Vagina (tissue), 2 donors: Measurements from ENCODE around the gene CHPF2. TPM values are rescaled to one million over a fixed set of nuclear protein-coding genes. Genes with fewer than 3 reads are reported as not detected.

Experiments used
- DNase-seq, 2 donors: peaks; one replicate each; pipeline ENCODE4 v3.0.0-alpha.2; 2017; ENCODE audit errors: extremely low spot score in 2 of 2
- H3K27ac ChIP-seq: fragments of 200-600 bp; sonication (generic); one replicate; pipeline ENCODE4 v1.5.1; 2019
- H3K27me3 ChIP-seq: fragments of 200-600 bp; sonication (generic); one replicate; pipeline ENCODE4 v1.5.1; 2019
- H3K36me3 ChIP-seq, 2 donors: fragments of 200-600 bp; sonication (generic); one replicate each; pipeline ENCODE4 v1.5.1; 2017 to 2019
- H3K4me1 ChIP-seq: fragments of 200-600 bp; sonication (generic); one replicate; pipeline ENCODE4 v1.5.1; 2019
- H3K4me3 ChIP-seq, 2 donors: fragments of 200-600 bp; sonication (generic); 1 replicate in 1 of 2; 2 replicates in 1 of 2; pipeline ENCODE4 v1.5.1; 2016 to 2019
- H3K9me3 ChIP-seq: fragments of 200-600 bp; sonication (generic); one replicate; pipeline ENCODE4 v1.5.1; 2019
- POLR2A ChIP-seq, 2 donors: fragments of 450-650 bp; IDR thresholded peaks; one replicate each; pipeline ENCODE4 v1.6.1; 2017; ENCODE audit warnings: antibody characterized with exemption in 2 of 2, mild to moderate bottlenecking in 2 of 2, moderate library complexity in 2 of 2
- POLR2AphosphoS5 ChIP-seq, 2 donors: sonication (generic); formaldehyde crosslinking; IDR thresholded peaks; one replicate each; pipeline ENCODE4 v1.9.0; 2017; ENCODE audit warnings: antibody characterized with exemption in 2 of 2, mild to moderate bottlenecking in 2 of 2, low read depth in 1 of 2; ENCODE audit not compliant: insufficient read depth in 1 of 2
- intact Hi-C: fragments of 100-400 bp; cut with DNase I; formaldehyde crosslinking; loops from one replicate; pipeline ENCODE4 v1.15.1; 2023
- total RNA-seq: library from RNA; depleted of rRNA; stranded (reverse); fragments of >200 nt; gene quantifications from one replicate; pipeline ENCODE4 v1.2.3, GENCODE V29; 2016
- TF ChIP-seq, protein P1 (sequence below), 3 experiments: fragments of 450-650 bp in 2 of 3; fragments of 200-600 bp in 1 of 3; sonication (generic) in 1 of 3; IDR thresholded peaks; one replicate each; pipeline ENCODE4 v1.5.1; 2017 to 2019; ENCODE audit warnings: antibody characterized with exemption in 3 of 3, mild to moderate bottlenecking in 2 of 3, moderate library complexity in 2 of 3

Gene CHPF2
- total RNA-seq, 1 donor from 2014 or later: 28.0 TPM

DNA sequence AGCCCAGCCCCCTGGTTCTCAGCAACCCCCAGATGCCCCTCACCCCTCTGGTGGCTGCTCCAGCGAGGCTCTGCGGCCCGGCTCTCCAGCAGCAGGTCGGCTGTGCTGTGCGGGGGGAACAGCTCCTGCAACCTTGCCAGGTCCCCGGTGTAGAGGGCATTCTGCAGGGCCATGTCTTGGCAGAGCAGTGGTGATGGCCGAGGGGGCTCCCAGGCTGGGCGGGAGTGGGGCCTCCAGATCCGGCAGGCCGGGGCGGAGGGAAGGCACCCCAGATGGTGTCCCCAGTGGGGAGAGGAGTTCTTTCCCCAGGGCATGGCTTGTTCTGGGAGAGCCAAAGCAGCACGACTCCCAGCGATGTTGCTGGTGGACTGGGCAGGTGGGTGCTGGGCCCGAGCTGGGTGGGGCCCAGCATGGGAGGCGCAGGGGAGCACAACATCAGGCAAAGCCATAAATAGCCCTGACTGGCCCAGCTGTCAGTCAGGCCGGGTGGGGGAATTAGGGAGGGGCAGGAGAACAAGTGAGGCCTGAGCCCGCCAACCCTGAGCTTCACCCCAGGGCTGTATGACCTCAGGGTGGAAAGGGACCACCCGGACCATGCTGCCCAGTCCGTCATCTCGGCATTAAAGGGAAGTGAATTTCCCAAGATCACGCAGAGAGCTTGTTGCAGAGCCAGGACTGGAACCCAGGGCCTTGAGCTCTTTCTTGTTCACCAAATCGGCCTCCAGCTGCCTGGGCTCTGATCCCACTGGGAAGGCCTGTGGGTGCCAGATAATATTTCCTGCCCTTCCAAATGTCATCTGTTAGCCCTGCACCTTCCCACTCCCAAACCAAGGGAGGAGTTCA, 44.7 kb upstream of the CHPF2 start:
- DNase-seq: no peak
- Histone ChIP-seq H3K27me3 (no peaks in the 10 kb centered on the region), H3K9me3 (no peaks in the 10 kb centered on the region), H3K4me3 (no peak overlapping the region), H3K36me3 (no peaks in the 10 kb centered on the region), H3K4me1 (no peaks in the 10 kb centered on the region), H3K27ac (no peak overlapping the region)
- intact Hi-C loops: no loop called here
- TF ChIP-seq, protein P1, sequence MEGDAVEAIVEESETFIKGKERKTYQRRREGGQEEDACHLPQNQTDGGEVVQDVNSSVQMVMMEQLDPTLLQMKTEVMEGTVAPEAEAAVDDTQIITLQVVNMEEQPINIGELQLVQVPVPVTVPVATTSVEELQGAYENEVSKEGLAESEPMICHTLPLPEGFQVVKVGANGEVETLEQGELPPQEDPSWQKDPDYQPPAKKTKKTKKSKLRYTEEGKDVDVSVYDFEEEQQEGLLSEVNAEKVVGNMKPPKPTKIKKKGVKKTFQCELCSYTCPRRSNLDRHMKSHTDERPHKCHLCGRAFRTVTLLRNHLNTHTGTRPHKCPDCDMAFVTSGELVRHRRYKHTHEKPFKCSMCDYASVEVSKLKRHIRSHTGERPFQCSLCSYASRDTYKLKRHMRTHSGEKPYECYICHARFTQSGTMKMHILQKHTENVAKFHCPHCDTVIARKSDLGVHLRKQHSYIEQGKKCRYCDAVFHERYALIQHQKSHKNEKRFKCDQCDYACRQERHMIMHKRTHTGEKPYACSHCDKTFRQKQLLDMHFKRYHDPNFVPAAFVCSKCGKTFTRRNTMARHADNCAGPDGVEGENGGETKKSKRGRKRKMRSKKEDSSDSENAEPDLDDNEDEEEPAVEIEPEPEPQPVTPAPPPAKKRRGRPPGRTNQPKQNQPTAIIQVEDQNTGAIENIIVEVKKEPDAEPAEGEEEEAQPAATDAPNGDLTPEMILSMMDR (IDR thresholded peaks at IDR 0.05): no peak

DNA sequence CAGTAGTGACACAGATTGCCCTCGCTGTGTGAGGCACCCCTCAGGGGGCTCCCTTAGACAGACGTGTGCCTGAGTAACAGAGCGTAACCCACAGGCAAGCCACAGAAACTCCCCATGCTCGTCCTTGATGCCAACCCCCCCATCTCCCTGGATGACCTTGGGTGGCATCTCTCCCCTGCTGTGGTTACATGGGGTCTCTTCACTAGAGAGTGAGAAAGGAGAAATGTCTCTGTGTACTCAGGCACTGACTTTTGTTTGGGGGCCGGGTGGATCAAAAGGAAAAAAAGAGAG, 44.1 kb upstream of the CHPF2 start:
- no peaks in the 10 kb centered on the region for H3K27me3 ChIP-seq
- intact Hi-C loops: no loop called here
- TF ChIP-seq, protein P1 (IDR thresholded peaks at IDR 0.05): no peak
- TF ChIP-seq POLR2A (IDR thresholded peaks at IDR 0.05) (no peak), POLR2AphosphoS5 (IDR thresholded peaks at IDR 0.05; ENCODE audit: insufficient read depth in 1 of 2, low read depth in 1 of 2) (no peak)

DNA sequence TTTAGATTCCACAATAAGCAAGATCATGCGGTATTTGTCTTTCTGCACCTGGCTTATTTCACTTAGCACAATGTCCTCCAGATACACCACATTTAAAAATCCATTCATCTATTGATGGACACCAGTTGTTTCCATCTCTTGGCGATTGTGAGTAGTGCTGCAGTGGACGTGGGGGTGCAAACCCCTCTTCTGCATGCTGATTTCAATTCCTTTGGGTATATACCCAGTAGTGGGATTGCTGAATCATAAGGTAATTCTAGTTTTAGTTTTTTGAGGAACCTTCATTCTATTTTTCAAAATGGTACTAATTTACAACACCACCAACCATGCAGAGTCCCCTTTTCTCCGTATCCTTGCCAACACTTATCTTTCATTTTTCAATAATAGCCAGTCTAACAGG, 43.2 kb upstream of the CHPF2 start:
- H3K4me3 ChIP-seq: no peak overlapping the region
- no peak overlapping the region for H3K27ac ChIP-seq
- H3K27me3 ChIP-seq: no peaks in the 10 kb centered on the region
- intact Hi-C loops: no loop called here
- DNase-seq: no peak
- TF ChIP-seq, protein P1 (IDR thresholded peaks at IDR 0.05): no peak
- no peak for TF ChIP-seq POLR2A (IDR thresholded peaks at IDR 0.05)
- H3K36me3 ChIP-seq: no peaks in the 10 kb centered on the region
- H3K4me1 ChIP-seq: no peaks in the 10 kb centered on the region
- no peaks in the 10 kb centered on the region for H3K9me3 ChIP-seq

More for the DNA sequence above, 44.1 kb upstream of the CHPF2 start:
- Histone ChIP-seq H3K9me3 (no peaks in the 10 kb centered on the region), H3K4me1 (no peaks in the 10 kb centered on the region), H3K27ac (no peak overlapping the region), H3K4me3 (no peak overlapping the region), H3K36me3 (no peaks in the 10 kb centered on the region)
- no peak for DNase-seq

DNA sequence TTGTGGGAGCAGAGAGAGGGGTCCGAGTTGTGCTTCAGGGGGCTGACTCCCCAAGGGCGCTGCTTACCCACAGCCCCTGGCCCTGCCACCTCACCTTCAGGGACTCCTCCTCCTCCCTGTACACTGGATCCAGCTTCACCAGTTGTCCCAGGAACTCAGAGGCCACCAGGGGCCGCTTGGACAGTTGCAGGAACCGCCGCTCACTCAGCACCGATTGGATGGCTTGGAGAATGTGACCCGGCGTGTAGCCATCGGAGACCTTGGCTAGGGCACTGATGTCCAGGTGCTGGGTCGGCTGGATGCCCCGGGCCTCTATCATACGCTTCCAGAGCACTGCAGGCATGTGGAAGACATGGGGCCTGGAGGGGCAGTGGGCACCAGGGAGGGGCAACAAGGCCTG, 40.7 kb upstream of the CHPF2 start:
- Histone ChIP-seq H3K9me3 (no peaks in the 10 kb centered on the region), H3K27me3 (no peaks in the 10 kb centered on the region), H3K36me3 (no peaks in the 10 kb centered on the region), H3K27ac (no peak overlapping the region), H3K4me3 (no peak overlapping the region), H3K4me1 (no peaks in the 10 kb centered on the region)
- no peak for TF ChIP-seq POLR2A (IDR thresholded peaks at IDR 0.05)
- no peak for TF ChIP-seq POLR2AphosphoS5 (IDR thresholded peaks at IDR 0.05; ENCODE audit: insufficient read depth in 1 of 2, low read depth in 1 of 2)
- TF ChIP-seq, protein P1 (IDR thresholded peaks at IDR 0.05): no peak
- no peak for DNase-seq
- intact Hi-C loops: no loop called here

DNA sequence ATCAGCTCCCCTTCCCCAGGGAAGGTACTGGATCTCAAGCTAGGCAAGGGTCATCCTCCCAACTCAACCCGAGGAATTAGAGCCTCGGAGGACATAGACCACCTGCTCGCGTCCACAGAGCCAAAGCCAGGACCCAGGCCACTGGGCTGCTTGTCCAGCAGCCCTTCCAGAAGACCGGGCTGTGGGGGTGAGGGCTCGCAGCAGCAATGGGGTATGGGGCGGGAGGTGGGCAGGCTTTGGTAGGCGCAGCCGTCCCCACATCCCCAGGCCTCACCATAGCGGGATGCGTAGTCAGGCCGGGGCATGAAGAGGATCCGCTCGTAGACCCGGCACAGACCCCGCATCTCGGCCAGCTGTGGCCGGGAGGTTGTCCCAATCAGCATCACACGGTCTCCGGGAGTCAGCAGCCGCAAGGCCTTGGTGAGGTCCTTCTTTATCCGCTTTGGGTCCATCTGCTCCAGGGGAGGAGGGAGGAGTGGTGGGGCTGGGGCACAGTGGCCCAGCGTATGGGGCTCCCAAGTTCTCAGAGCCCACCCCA, 40.2 kb upstream of the CHPF2 start:
- TF ChIP-seq POLR2AphosphoS5 (IDR thresholded peaks at IDR 0.05; ENCODE audit: insufficient read depth in 1 of 2, low read depth in 1 of 2): no peak
- no peak for TF ChIP-seq POLR2A (IDR thresholded peaks at IDR 0.05)
- TF ChIP-seq, protein P1 (IDR thresholded peaks at IDR 0.05): no peak
- no peaks in the 10 kb centered on the region for H3K4me1 ChIP-seq
- intact Hi-C loops: no loop called here

More for the DNA sequence above, 40.2 kb upstream of the CHPF2 start:
- no peaks in the 10 kb centered on the region for H3K36me3 ChIP-seq
- no peak overlapping the region for H3K4me3 ChIP-seq
- no peaks in the 10 kb centered on the region for H3K27me3 ChIP-seq
- DNase-seq: no peak
- no peak overlapping the region for H3K27ac ChIP-seq
- H3K9me3 ChIP-seq: no peaks in the 10 kb centered on the region
